IMR-90 (cell line): Measurements from ENCODE around the gene HUNK. TPM values are rescaled to one million over a fixed set of nuclear protein-coding genes. Genes with fewer than 3 reads are reported as not detected.

Experiments used
- ATAC-seq: fragments of 200-7000 bp; cut with Tn5 transposase; 2 replicates; pipeline ENCODE4 v1.9.1; 2020; ENCODE audit warnings: low read depth, mild to moderate bottlenecking, moderate library complexity
- BruUV-seq: library from RNA; stranded (reverse); fragments of 400-500 nt; replicated peaks from 2 replicates; lab custom pipeline; 2021; lab: Mats Ljungman, UMichigan
- CTCF ChIA-PET: fragments of 300-600 bp; formaldehyde crosslinking; extraction: SDS; loops from one replicate; lab custom pipeline; 2021; ENCODE audit warnings: antibody characterized with exemption; lab: Yijun Ruan, JAX
- POLR2A ChIA-PET: fragments of 300-600 bp; sonication (Branson Sonifier 250); formaldehyde crosslinking; loops from one replicate; lab custom pipeline; 2022; ENCODE audit warnings: antibody characterized with exemption; ENCODE audit not compliant: unreplicated experiment; lab: Charles Lee
- DNase-seq: peaks from one replicate; pipeline ENCODE4 v3.0.0; 2013
- H2AFZ ChIP-seq: replicated peaks from 2 replicates; pipeline ENCODE3; 2013; ENCODE audit warnings: low read length, mild to moderate bottlenecking; ENCODE audit not compliant: poor library complexity
- H2AK5ac ChIP-seq: 2 replicates; pipeline ENCODE4 v1.6.1; 2013; ENCODE audit warnings: low read depth, low read length, inconsistent platforms
- H2AK9ac ChIP-seq: replicated peaks from 2 replicates; pipeline ENCODE3; 2013; ENCODE audit warnings: mild to moderate bottlenecking, low read depth, low read length, moderate library complexity; ENCODE audit not compliant: poor library complexity
- H2BK120ac ChIP-seq: 2 replicates; pipeline ENCODE4 v1.6.1; 2013; ENCODE audit warnings: low read depth, low read length, inconsistent platforms
- H2BK15ac ChIP-seq: 3 replicates; pipeline ENCODE4 v1.6.1; 2013; ENCODE audit warnings: low read depth, low read length, inconsistent platforms
- H2BK20ac ChIP-seq: 2 replicates; pipeline ENCODE4 v1.6.1; 2013; ENCODE audit warnings: low read depth, mild to moderate bottlenecking, inconsistent platforms, low read length, moderate library complexity
- H2BK5ac ChIP-seq: 2 replicates; pipeline ENCODE4 v1.6.1; 2013; ENCODE audit warnings: mild to moderate bottlenecking, low read depth, low read length, inconsistent platforms; ENCODE audit not compliant: poor library complexity, severe bottlenecking
- H3K14ac ChIP-seq: replicated peaks from 2 replicates; pipeline ENCODE4 v1.6.1; 2013; ENCODE audit warnings: low read depth, low read length, inconsistent platforms
- H3K18ac ChIP-seq: 2 replicates; pipeline ENCODE4 v1.6.1; 2013; ENCODE audit warnings: low read depth, low read length, control low read depth
- H3K23ac ChIP-seq: 2 replicates; pipeline ENCODE4 v1.6.1; 2013; ENCODE audit warnings: low read depth, low read length, inconsistent platforms
- H3K27ac ChIP-seq: 2 replicates; pipeline ENCODE4 v1.5.1; 2013; ENCODE audit warnings: mild to moderate bottlenecking, control low read depth, low read length; ENCODE audit not compliant: insufficient read depth
- H3K27me3 ChIP-seq: 2 replicates; pipeline ENCODE4 v1.6.1; 2013; ENCODE audit warnings: low read length; ENCODE audit not compliant: control insufficient read depth, insufficient read depth
- H3K36me3 ChIP-seq: 2 replicates; pipeline ENCODE4 v1.6.1; 2013; ENCODE audit warnings: low read length, mixed read lengths; ENCODE audit not compliant: control insufficient read depth, insufficient read depth
- H3K4ac ChIP-seq: 2 replicates; pipeline ENCODE4 v1.6.1; 2013; ENCODE audit warnings: low read depth, low read length, inconsistent platforms
- H3K4me1 ChIP-seq: 2 replicates; pipeline ENCODE4 v1.6.1; 2013; ENCODE audit warnings: low read length, mixed read lengths; ENCODE audit not compliant: control insufficient read depth, insufficient read depth
- H3K4me2 ChIP-seq: 2 replicates; pipeline ENCODE4 v1.6.1; 2013; ENCODE audit warnings: low read depth, mild to moderate bottlenecking, control low read depth, low read length, moderate library complexity
- H3K4me3 ChIP-seq: 2 replicates; pipeline ENCODE4 v1.5.1; 2013; ENCODE audit warnings: low read depth, mild to moderate bottlenecking, control low read depth, low read length, moderate library complexity; ENCODE audit not compliant: insufficient read depth
- H3K56ac ChIP-seq: 2 replicates; pipeline ENCODE4 v1.6.1; 2013; ENCODE audit warnings: low read length, inconsistent platforms; ENCODE audit not compliant: insufficient read depth; ENCODE audit errors: extremely low read depth
- H3K79me1 ChIP-seq, 2 experiments: 2 replicates each; pipeline ENCODE4 v1.6.1; 2013; ENCODE audit warnings: low read length in 2 of 2, inconsistent platforms in 1 of 2, low read depth in 1 of 2
- H3K9ac ChIP-seq: 2 replicates; pipeline ENCODE4 v1.6.1; 2013; ENCODE audit warnings: low read depth, low read length, control low read depth
- H3K9me1 ChIP-seq: 2 replicates; pipeline ENCODE4 v1.6.1; 2013; ENCODE audit warnings: low read length, inconsistent platforms; ENCODE audit not compliant: insufficient read depth
- H3K9me3 ChIP-seq: 2 replicates; pipeline ENCODE4 v1.6.1; 2013; ENCODE audit warnings: low read length; ENCODE audit not compliant: control insufficient read depth, insufficient read depth
- H4K20me1 ChIP-seq: 2 replicates; pipeline ENCODE4 v1.6.1; 2013; ENCODE audit warnings: low read length, inconsistent platforms; ENCODE audit not compliant: insufficient read depth
- H4K5ac ChIP-seq: 2 replicates; pipeline ENCODE4 v1.6.1; 2013; ENCODE audit warnings: mild to moderate bottlenecking, low read depth, low read length, control low read depth
- H4K8ac ChIP-seq, 2 experiments: 2 replicates each; pipeline ENCODE4 v1.6.1; 2013; ENCODE audit warnings: low read depth in 2 of 2, low read length in 2 of 2, control low read depth in 1 of 2, inconsistent platforms in 1 of 2
- H4K91ac ChIP-seq: 2 replicates; pipeline ENCODE4 v1.6.1; 2013; ENCODE audit warnings: low read depth, low read length, inconsistent platforms; ENCODE audit not compliant: insufficient read depth
- BHLHE40 ChIP-seq: fragments of 150-350 bp; IDR thresholded peaks from 2 replicates; pipeline ENCODE4 v1.6.1; 2016; ENCODE audit warnings: mild to moderate bottlenecking, low read depth, low read length
- CEBPB ChIP-seq: IDR thresholded peaks from 2 replicates; pipeline ENCODE4 v1.6.1; 2012; ENCODE audit warnings: low read depth, low read length, improper control_type of control experiment
- CTCF ChIP-seq: conservative IDR thresholded peaks from 2 replicates; pipeline ENCODE4 v1.5.1; 2012; ENCODE audit warnings: mild to moderate bottlenecking, low read depth, low read length, improper control_type of control experiment
- ELK1 ChIP-seq: fragments of 150-350 bp; IDR thresholded peaks from 2 replicates; pipeline ENCODE4 v1.6.1; 2016; ENCODE audit warnings: low read depth, mild to moderate bottlenecking, low read length, moderate library complexity, borderline replicate concordance
- MAZ ChIP-seq: IDR thresholded peaks from 2 replicates; pipeline ENCODE4 v1.6.1; 2012; ENCODE audit warnings: low read depth, mild to moderate bottlenecking, low read length, improper control_type of control experiment, moderate library complexity, borderline replicate concordance
- MXI1 ChIP-seq: IDR thresholded peaks from 2 replicates; pipeline ENCODE4 v1.6.1; 2012; ENCODE audit warnings: low read depth, mild to moderate bottlenecking, low read length, moderate library complexity, borderline replicate concordance
- RAD21 ChIP-seq: IDR thresholded peaks from 2 replicates; pipeline ENCODE4 v1.6.1; 2012; ENCODE audit warnings: low read length, improper control_type of control experiment
- SMC3 ChIP-seq: fragments of 150-350 bp; IDR thresholded peaks from 2 replicates; pipeline ENCODE4 v1.6.1; 2016; ENCODE audit warnings: low read depth, mild to moderate bottlenecking, antibody characterized with exemption, low read length, moderate library complexity
- USF2 ChIP-seq: fragments of 150-350 bp; IDR thresholded peaks from 2 replicates; pipeline ENCODE4 v1.6.1; 2017; ENCODE audit warnings: mild to moderate bottlenecking, antibody characterized with exemption, low read length, low read depth
- WGBS, 2 experiments: methylation state at CpG; one replicate each; pipeline versions ENCODE4 v1.1.5 to v1.1.7; 2013; ENCODE audit warnings: missing lambda C conversion rate in 2 of 2; ENCODE audit not compliant: insufficient read length in 1 of 2; ENCODE audit errors: extremely low coverage in 2 of 2; 5-methylcytosine and 5-hydroxymethylcytosine counted together
- dilution Hi-C: fragments of 300-500 bp; cut with HindIII; formaldehyde crosslinking; loops from one replicate; pipeline ENCODE4 v1.14.3; 2018; ENCODE audit warnings: low sequenced_read_pairs; ENCODE audit not compliant: unreplicated experiment
- in situ Hi-C: fragments of 300-500 bp; cut with MboI; formaldehyde crosslinking; loops from 3 replicates; pipeline ENCODE4 v1.14.3; 2019; ENCODE audit warnings: low sequenced_read_pairs, inconsistent platforms, mixed read lengths
- intact Hi-C: fragments of 100-400 bp; cut with micrococcal nuclease; formaldehyde crosslinking; loops from 2 replicates; pipeline ENCODE4 v1.10.0; 2022
- polyA plus RNA-seq, 3 experiments: library from polyadenylated mRNA; depleted of rRNA; stranded (reverse); fragments of >200 nt; gene quantifications; 2 replicates each; pipeline ENCODE4 v1.2.3, GENCODE V29; 2012; ENCODE audit warnings: low replicate concordance in 1 of 3
- total RNA-seq: library from RNA; depleted of rRNA; stranded (reverse); fragments of >200 nt; gene quantifications from 2 replicates; pipeline ENCODE4 v1.2.3, GENCODE V29; 2012

HUNK gene
- total and polyA plus RNA-seq, 2 of the 4 experiments (the other 2 are of a cell fraction), result 1.0 to 2.0 TPM

GRCh38 chr21:31873696-31874599 is 1.1 kb downstream of the HUNK start:
- peak overlapping the region; percentile 89 for H3K4me3 ChIP-seq
- BruUV-seq, result no TSS peak
- 0% methylated on average over 12 of the region's 77 CpGs; no CpG with 5 or more reads in 1 of the 2 experiments for WGBS, 2 experiments
- DNase-seq (peak; percentile 33), ATAC-seq (peak; percentile 53)
- no peaks in the 10 kb centered on the region for H3K9me1 ChIP-seq
- peak overlapping the region; percentile 89 for H2AFZ ChIP-seq
- no peaks in the 10 kb centered on the region for H3K36me3 ChIP-seq
- H3K27ac ChIP-seq, result peak overlapping the region; percentile 75
- no peak overlapping the region for H3K56ac ChIP-seq
- 0 out of 2 replicates have a peak overlapping the region, but pooled peaks have one; percentile 61 for H4K91ac ChIP-seq
- H3K79me1 ChIP-seq, result peaks cover 4 to 26% of the 10 kb centered on the region in 2 experiments; a peak in 3 of 4 replicates
- peak overlapping the region; percentile 70 for H3K4ac ChIP-seq
- CTCF ChIA-PET, result interaction anchor here (0.6 to 1.9 kb wide), 7 partner anchors 15 to 398 kb away, joined by 3 to 5 read pairs (median 3); no protein-coding TSS in a partner anchor
- peak overlapping the region; percentile 60; the same call in 1 of the 3 replicates for H2BK15ac ChIP-seq
- peak overlapping the region; percentile 41; the same call in 1 of the 2 replicates for H3K23ac ChIP-seq
- H3K9me3 ChIP-seq, result no peaks in the 10 kb centered on the region
- H3K27me3 ChIP-seq, result peaks cover 10% of the 10 kb centered on the region
- H2BK120ac ChIP-seq, result peak overlapping the region; percentile 59
- H2BK5ac ChIP-seq, result no peak overlapping the region
- H3K14ac ChIP-seq, result peak overlapping the region; percentile 63; the same call in 1 of the 2 replicates
- H2AK5ac ChIP-seq, result peak overlapping the region; percentile 30; the same call in 1 of the 2 replicates
- TF ChIP-seq CTCF, result peak; percentile 54
- peak; percentile 41; the same call in 1 of the 2 replicates for TF ChIP-seq SMC3
- no peak for TF ChIP-seq USF2
- peak; percentile 36 for TF ChIP-seq RAD21
- peak; percentile 66; the same call in 1 of the 2 replicates for TF ChIP-seq MAZ
- TF ChIP-seq ELK1, result no peak
- peak; percentile 65; the same call in 1 of the 2 replicates for TF ChIP-seq MXI1
- TF ChIP-seq BHLHE40, result 0 out of 2 replicates have a peak, but pooled peaks have one; percentile 3
- TF ChIP-seq CEBPB, result no peak
- H3K18ac ChIP-seq, result peak overlapping the region; percentile 38; the same call in 1 of the 2 replicates
- H4K8ac ChIP-seq, result peak overlapping the region in 1 of 2 experiments; percentile 49; a peak in 1 of 4 replicates
- in situ Hi-C loops (no loop called here), intact Hi-C loops (loop anchor here (2.0 kb wide), 1 partner anchor 71 kb away; no protein-coding TSS in a partner anchor), dilution Hi-C loops (no loop called here)
- peak overlapping the region; percentile 30; the same call in 1 of the 2 replicates for H4K5ac ChIP-seq
- peak overlapping the region; percentile 84 for H3K9ac ChIP-seq
- peak overlapping the region; percentile 80 for H2AK9ac ChIP-seq
- peaks cover 4% of the 10 kb centered on the region; the same call in 1 of the 2 replicates for H3K4me1 ChIP-seq
- peak overlapping the region; percentile 81 for H3K4me2 ChIP-seq
- POLR2A ChIA-PET, result no interaction called here
- H4K20me1 ChIP-seq, result 0 out of 2 replicates have a peak, but pooled peaks cover 4% of the 10 kb centered on the region
- H2BK20ac ChIP-seq, result no peak overlapping the region; the same call in 1 of the 2 replicates
